ENCODE data around the gene WDR31.
"Not testable (repeated sequence)": the region's sequence is repeated elsewhere in the genome, so short reads cannot be mapped to it uniquely, and the experiment has no call there.

WDR31 gene

DNA sequence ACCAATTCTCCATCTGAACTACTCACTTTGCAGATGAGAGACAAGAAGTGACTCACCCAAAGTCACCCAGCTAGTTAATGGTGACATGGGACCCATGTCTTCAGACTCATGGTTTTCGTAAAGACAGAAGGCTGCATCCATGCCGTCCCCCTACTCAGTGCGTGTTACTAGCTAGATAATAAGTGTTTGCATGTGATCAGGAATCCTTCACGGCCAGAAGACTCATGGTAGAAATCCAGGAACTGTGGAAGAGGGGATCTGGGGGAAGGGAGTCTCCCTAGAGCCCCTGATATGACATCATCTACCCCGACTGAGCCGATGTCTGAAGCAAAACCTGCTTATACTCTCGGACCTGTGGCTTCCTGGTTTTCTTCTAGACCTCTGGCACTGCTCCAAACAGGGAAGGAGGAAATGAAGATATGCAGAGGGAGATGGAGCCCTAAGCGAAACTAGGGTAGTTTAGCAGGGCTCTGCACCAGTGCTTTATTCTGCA is 40.2 kb downstream of the WDR31 start:
- no peak for TF ChIP-seq CTCF (IDR thresholded peaks at IDR 0.05; ENCODE audit: low read depth, low read length)
- DNase-seq (ENCODE audit: extremely low read depth, low read depth): no peak

DNA sequence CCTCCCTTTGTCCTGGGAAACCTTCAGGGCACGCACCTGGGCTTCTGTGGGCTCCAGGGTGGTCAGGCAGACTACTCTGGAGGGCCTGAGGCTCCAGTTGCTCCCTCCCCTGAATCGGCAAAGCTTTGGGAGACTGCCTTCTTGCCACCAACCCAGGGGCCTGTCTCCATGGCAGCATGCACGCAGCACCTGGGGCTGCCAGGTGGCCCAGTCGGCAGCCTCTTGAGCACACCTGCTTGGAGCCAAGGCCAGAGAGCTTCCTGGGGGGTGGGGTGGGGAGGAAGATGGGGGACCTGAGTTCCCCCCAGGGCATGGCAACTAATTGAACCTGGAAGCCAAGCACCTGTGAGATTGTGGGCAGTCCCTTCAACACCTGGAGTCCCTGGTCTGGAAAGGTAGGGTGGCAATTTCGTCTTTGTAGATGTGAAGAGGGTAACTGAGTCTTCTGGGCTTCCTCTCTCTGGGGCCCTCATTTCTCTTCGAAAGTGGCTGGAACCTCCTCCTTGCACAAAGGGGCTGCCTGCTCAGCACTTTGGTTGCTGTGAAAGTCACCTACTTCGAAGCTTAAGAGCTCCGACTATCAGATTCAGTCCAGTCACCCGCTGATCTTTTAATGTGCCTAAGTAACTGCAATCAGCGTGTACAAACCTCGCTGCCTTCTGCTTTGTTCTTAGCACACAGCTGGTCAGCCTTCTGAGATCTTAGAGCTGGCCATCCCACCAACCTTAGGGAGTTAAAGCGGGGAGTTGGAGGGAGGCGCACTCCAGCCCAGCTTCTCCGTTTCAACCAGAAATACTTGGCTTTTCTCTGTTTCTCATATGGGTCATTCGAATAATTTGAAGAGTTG is 40.9 kb downstream of the WDR31 start:
- no peak for TF ChIP-seq CTCF (IDR thresholded peaks at IDR 0.05; ENCODE audit: low read depth, low read length)
- DNase-seq (ENCODE audit: extremely low read depth, low read depth): no peak

DNA sequence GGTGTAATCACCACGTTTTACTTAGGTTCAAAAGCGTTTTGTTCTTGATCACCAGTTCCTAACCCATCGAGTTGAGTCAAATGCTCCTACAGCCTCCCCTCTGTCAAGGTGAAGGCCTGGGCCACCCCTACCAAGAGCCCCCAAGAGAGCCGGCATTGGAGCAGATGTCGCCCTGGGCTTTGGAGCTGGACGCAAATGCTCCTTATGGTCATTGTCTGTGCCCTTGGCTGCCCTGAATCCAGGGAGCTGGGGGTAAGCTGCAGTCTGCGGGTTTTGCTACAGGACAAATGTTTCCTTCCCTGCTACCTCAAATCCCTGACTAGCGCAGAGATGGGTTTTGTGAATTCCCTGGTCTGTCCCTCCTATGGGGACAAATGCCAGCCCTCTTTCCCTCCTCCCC is 41.8 kb downstream of the WDR31 start:
- no peak for DNase-seq (ENCODE audit: extremely low read depth, low read depth)
- no peak for TF ChIP-seq CTCF (IDR thresholded peaks at IDR 0.05; ENCODE audit: low read depth, low read length)

- DNase-seq (ENCODE audit: extremely low read depth, low read depth): no peak
- no peak for TF ChIP-seq CTCF (IDR thresholded peaks at IDR 0.05; ENCODE audit: low read depth, low read length)
These were observed 43.1 kb downstream of the WDR31 start for GRCh38 chr9:113296796-113297558.

DNA sequence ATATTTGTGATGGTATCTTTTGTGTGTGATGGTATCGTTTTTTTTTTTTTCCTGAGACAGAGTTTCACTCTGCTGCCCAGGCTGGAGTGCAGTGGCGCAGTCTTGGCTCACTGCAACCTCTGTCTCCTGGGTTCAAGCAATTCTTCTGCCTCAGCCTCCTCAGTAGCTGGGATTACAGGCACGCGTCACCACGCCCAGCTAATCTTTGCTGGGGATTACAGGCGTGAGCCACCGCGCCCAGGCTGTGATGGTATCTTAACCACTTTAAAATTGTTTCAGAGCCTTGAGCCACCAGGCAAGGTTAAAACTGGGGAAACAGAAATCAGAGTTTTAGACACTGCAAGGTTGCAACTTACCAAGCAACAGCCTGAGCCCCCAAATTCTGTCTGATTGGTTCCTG is 43.8 kb downstream of the WDR31 start:
- not testable (repeated sequence) for DNase-seq (ENCODE audit: extremely low read depth, low read depth)

DNA sequence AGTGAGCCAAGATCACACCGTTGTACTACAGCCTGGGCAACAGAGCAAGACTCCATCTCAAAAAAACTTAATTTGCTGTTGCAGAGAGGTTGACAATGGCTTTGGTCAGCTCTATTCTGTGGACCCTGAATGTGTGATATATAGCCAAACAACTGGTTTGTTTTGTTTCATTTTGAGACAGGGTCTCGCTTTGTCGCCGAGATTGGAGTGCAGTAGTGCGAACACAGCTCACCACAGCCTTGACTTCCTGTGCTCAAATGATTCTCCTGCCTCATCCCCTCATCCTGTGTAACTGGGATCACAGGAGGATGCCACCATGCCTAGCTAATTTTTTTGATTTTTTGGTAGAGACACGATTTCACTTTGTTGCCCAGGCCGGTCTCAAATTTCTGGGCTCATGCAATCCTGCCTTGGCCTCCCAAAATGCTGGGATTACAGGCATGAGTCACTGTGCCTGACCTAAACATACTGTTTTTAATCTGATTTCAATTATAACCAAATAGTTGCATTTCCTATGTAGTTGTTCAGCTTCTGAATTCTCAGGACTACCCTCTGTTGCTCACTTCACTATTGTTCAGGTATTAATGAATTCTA is 46.7 kb downstream of the WDR31 start:
- TF ChIP-seq CTCF (IDR thresholded peaks at IDR 0.05; ENCODE audit: low read depth, low read length): no peak
- peak; percentile 67 for DNase-seq (ENCODE audit: extremely low read depth, low read depth)

GRCh38 chr9:113290052-113290607 is 49.9 kb downstream of the WDR31 start:
- no peak for TF ChIP-seq CTCF (IDR thresholded peaks at IDR 0.05; ENCODE audit: low read depth, low read length)
- no peak for DNase-seq (ENCODE audit: extremely low read depth, low read depth)

Data from AG09319 (cell line).